ENCODE results near the gene GALR2.

DNA sequence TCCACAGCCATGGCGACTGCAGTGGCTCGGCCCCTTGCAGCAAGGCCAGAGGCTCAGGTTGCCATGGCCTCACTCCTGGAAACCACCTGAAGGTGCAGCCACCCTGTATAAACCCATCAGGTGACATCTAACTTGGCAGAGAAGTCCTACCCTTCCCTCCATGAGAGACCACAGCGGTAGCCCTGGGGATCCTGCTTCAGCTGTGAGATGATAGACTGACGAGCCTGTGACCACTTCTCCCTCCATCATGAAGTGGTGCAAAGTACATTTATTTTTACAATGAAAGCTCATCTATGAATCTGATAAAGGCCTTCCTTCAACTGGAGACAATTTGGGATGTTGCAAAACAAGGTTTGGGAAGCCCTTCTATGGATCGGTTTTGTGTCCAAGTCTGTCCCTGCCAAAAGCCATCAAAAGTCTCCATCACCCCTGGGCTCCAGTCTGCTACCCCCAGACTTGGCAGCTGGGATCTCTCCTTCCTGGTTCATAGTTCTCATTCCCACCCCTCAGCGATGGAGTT is 6.2 kb downstream of the GALR2 start:
- TF ChIP-seq KAT7 (CRISPR knock-in tag; IDR thresholded peaks at IDR 0.05; ENCODE audit: borderline replicate concordance): no peak
- TF ChIP-seq, protein P1, sequence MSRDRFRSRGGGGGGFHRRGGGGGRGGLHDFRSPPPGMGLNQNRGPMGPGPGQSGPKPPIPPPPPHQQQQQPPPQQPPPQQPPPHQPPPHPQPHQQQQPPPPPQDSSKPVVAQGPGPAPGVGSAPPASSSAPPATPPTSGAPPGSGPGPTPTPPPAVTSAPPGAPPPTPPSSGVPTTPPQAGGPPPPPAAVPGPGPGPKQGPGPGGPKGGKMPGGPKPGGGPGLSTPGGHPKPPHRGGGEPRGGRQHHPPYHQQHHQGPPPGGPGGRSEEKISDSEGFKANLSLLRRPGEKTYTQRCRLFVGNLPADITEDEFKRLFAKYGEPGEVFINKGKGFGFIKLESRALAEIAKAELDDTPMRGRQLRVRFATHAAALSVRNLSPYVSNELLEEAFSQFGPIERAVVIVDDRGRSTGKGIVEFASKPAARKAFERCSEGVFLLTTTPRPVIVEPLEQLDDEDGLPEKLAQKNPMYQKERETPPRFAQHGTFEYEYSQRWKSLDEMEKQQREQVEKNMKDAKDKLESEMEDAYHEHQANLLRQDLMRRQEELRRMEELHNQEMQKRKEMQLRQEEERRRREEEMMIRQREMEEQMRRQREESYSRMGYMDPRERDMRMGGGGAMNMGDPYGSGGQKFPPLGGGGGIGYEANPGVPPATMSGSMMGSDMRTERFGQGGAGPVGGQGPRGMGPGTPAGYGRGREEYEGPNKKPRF (IDR thresholded peaks at IDR 0.05; ENCODE audit: low read depth, low read length): no peak

All from K562 (cell line).